T follicular helper cell (primary cell): ENCODE data around the gene PNPLA2.

ENCODE experiments used
- DNase-seq: peaks from one replicate; pipeline ENCODE4 v3.0.0-alpha.2; 2020; ENCODE audit warnings: low read depth

PNPLA2 gene

DNA sequence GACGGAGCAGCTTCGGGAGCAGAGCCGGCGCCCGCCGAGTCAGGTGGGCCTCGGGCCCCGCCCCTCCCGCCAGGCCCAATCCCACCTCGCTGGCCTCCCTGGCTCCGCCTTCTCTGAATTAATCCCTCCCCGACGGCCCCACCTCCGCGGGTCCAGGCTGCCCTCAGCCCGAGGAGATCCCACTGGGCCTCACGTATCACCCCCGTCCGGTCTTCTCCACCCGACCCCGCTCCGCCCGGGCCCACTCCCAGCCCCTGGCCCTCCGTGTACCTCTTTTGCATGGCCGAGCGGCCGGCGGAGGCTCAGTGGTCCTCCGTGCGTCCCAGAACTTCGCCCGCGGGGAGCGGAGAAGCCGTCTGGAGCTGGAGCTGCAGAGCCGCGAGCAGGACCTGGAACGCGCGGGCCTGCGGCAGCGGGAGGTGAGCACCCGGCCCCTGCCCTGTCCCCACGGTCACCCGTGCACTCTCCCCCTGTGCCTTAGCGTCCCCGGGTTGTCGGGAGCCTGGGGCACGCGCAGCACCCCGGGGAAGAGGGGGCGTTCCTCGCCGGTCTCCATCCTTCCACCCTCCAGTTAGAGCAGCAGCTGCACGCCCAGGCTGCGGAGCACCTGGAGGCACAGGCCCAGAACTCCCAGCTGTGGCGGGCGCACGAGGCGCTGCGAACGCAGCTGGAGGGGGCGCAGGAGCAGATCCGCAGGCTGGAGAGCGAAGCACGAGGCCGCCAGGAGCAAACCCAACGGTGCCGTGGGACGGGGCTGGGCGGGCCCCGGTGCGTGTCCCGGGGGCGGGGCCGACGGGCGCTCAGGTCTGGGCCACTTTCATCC is 11.8 kb downstream of the PNPLA2 start:
- DNase-seq = peak; percentile 33

DNA sequence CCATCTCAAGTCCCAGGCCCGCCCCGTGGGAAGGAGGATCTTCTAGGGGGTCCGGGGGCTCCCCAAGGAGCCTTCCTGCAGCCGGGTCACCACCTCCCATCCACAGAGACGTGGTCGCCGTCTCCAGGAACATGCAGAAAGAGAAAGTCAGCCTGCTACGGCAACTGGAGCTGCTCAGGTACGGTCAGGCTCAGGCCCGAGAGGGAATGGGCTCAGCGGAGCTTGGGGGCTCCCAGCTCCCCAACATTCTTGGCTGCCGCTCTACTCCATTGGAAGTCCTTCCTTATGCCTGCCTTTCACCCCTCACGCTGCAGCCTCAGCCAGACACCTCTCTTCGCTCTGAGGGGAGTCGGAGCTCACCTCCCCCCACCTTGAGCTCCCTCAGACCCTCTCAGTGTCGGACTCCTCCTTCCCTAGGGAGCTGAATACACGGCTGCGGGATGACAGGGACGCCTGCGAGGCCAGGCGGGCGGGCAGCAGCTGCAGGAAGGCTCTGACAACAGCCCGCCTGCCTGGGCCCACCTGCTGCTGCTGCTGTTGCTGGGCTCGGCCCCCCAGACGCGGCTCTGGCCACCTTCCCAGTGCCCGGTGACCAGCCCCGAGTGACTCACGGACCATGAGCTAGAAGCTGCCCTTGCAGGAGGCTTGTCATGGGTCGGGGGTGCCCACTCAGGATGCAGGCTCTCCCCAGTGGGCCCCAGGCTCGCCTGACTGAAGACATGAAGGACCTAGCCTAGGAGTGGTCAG is 12.6 kb downstream of the PNPLA2 start:
- DNase-seq = no peak

DNA sequence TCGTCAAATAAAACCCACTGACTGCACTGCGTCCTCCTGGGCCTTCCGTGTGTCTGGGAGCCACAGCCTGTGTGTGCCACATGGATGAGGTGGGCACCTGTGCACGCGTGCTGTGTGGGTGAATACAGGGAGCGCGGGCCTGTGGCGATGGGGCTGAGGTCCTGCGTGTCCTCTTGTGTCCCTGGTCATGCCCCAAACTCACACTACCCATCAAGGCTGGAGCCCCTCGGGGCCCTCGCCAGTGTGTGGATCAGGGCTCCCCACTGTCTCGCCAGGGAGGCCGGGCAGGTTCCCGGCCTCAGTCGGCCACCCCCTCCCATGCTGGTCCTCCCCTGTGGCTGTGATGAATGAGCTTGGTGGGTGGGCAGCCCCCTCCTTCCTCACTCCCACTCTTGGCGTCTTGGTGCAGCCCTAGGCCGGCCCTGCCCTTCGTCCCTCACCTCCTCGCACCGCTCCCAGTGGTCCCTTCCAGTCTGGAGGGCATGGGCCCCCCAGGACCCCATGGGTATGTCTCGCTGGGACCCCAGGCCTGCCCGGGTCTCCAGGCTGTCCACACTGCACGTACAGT is 13.3 kb downstream of the PNPLA2 start:
- no peak for DNase-seq

DNA sequence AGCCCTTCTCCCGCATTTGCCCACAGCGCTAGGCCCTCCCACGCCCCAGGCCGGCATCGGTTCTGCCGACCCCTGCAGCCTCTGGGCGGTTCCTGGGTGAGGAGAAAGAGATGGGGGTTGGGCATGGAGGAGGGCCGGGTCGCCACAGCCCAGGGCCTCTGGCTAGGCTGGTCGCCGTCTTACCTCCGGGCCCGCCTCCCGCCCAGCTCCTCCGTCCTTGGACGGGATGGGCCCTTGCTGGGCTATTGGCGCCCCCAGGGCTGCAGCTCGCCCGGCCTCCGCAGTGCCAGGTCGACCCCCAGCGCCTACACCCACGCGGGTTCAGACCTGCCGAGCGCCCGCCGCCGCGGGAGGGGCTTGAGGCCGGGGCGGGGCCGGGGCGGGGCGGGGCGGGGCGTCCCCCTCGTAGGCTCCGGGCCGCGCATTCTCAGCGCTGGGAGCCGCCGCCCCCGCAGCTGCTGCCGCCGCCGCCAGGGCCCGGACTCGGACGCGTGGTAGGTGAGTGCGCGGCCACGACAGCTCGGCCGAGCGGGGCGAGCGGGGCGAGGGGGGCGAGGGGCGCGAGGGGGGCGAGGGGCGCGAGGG is 13.9 kb downstream of the PNPLA2 start, which contains the start of gene CD151:
CD151 (plus strand) TSS at position 424 of the 585 bp plus-strand sequence. CDS start 3,118 bp downstream, outside the sequence.
- DNase-seq = no peak

DNA sequence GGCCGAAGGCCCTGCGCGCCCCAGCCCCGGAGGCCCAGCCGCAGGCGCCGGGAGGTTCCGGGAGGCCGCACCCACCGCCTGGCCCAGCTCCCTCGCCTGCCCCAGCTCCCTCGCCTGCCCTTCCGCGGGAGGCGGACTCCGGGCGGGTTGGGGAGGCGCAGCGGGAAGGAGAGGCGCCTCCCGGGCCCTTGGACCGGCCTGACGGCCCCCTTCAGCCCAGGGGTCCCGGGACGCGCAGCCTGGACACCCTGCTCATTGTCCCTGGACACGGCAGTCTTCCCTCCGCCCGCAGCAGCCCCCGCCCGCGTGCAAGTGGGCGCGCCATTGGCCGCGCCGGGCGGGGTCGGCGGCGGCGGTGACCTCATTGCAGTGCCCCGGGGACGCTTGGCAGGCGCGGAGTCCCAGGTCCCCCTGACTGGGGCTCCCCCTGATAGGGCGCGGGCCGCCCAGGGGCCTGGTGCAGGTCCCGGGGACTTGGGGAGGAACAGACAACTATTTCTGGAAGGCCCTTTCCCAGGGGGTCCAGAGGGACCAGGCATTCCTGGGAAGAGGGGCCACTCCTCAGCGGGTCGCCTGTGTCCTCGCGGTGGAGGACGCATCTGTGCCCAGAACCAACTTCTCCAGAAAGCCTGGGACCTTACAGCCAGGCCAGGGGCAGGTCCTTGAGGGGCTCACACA is 14.5 kb downstream of the PNPLA2 start:
- no peak for DNase-seq

DNA sequence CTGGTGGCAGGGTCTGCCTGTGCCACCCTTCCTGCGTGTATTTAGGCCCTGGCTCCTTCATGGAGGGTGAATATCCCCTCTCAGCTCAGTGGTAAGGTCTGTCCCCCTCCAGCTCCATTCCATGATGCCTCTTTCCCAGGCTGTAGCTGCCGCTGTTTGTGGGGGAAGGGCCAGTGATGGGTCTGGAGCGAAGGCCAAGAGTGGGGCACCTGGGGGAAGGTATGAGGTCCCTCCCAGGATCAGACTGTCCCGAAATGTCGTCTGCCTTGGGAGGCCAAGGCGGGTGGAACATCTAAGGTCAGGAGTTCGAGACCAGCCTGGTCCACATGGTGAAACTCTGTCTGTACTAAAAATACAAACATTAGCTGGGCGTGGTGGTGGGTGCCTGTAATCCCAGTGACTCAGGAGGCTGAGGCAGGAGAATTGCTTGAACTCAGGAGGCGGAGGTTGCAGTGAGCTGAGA is 15.2 kb downstream of the PNPLA2 start:
- no peak for DNase-seq

DNA sequence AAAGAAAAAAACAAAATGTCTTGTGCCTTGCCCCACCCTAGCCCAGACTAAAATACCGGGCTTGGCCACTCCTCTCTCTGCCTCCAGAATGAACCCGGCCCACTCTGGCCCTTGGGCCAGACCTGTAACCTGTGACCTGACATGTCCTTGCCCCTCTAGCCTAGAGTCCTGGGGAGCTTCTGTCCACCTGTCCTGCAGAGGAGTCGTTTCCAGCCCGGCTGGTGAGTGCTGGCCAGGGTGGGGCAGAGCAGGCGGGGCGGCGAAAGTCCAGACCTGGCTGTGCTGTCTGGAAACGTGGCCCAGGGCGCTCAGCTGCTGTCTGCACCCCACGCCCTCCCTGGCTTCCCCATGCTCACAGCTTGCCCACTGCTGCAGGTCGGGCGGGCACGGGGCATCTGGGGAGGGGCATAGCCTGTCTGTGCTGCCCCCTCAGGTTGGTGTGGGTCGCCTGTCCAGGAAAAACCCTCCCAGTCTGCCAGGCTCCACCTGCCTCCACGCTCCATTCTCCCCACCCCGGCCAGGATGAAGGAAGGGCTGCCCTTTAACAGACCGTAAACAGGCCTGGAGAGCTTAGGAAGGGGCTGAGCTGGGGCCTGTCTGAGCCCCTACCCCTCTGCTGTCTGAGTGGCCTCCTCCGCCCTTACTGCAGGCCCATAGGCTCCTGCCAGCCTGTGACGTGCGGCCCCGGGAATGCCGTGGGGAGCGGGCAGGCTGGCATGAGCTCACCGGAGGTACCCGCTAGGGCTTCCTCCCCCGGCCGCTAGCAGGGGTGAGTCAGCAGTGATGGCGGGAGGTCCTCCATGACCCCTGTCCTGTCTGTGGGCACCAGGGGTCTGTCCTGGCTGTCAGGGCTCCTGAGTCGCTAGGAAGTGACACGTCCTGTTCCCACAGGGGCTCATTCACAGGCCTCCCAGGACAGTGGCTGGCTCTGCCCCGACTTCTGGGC is 15.9 kb downstream of the PNPLA2 start:
- DNase-seq = no peak

DNA sequence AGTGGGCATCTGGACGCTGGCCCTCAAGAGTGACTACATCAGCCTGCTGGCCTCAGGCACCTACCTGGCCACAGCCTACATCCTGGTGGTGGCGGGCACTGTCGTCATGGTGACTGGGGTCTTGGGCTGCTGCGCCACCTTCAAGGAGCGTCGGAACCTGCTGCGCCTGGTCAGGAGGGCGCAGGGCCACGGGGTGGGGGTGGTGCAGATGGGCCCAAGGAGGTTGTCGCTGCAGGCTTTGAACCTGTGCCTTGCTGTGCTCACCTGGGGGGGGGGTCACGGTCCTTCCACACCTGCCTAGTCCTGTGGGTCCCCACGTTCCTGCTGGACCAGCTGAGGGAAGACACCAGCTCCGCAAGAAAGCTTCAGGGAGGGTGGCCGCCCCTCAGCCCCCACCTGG is 17.6 kb downstream of the PNPLA2 start:
- no peak for DNase-seq

DNA sequence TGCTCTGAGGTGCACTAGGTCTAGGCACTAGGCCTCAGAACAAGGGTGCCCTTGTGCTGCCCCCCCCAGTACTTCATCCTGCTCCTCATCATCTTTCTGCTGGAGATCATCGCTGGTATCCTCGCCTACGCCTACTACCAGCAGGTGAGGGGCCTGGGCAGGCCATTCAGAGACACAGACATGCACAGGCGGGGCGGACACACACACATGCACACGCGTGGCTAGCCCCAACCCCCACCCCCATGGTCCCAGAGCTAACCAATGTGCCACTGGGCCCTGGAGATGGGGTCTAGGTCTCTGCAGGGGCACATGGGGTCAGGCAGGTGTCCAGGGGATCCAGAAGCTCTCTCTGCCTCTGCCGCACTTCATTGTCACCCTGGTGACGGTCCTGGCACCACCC is 18.0 kb downstream of the PNPLA2 start:
- no peak for DNase-seq

DNA sequence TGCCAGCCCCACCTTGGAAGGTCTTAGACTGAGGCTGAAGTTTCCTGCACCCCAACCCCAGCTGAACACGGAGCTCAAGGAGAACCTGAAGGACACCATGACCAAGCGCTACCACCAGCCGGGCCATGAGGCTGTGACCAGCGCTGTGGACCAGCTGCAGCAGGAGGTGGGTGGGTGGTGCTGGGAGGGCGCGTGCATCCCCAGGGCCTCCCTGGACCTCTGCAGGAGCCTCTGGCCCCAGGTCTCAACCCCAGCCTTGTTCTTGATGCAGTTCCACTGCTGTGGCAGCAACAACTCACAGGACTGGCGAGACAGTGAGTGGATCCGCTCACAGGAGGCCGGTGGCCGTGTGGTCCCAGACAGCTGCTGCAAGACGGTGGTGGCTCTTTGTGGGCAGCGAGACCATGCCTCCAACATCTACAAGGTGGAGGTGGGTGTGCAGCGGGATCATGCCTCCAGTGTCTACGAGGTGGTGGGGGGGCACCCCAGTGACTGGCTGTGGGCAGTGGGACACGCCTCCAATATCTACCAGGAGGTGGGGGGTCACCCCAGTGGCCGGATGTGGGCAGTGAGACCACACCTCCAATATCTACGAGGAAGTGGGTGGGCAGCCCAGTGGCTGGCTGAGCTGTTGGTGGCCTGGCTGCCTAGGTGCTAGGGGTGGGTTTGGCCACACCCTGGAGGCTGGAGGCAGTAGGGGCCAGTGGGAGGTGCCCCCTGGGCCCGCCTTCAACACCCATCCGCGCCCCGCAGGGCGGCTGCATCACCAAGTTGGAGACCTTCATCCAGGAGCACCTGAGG is 18.7 kb downstream of the PNPLA2 start:
- DNase-seq = no peak

DNA sequence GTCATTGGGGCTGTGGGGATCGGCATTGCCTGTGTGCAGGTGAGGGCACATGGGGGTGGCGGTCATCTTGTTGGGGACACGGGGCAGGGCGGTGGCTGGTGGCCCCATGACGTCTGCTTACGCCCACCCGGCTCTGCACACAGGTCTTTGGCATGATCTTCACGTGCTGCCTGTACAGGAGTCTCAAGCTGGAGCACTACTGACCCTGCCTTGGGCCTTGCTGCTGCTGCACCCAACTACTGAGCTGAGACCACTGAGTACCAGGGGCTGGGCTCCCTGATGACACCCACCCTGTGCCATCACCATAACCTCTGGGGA is 19.2 kb downstream of the PNPLA2 start:
- no peak for DNase-seq

DNA sequence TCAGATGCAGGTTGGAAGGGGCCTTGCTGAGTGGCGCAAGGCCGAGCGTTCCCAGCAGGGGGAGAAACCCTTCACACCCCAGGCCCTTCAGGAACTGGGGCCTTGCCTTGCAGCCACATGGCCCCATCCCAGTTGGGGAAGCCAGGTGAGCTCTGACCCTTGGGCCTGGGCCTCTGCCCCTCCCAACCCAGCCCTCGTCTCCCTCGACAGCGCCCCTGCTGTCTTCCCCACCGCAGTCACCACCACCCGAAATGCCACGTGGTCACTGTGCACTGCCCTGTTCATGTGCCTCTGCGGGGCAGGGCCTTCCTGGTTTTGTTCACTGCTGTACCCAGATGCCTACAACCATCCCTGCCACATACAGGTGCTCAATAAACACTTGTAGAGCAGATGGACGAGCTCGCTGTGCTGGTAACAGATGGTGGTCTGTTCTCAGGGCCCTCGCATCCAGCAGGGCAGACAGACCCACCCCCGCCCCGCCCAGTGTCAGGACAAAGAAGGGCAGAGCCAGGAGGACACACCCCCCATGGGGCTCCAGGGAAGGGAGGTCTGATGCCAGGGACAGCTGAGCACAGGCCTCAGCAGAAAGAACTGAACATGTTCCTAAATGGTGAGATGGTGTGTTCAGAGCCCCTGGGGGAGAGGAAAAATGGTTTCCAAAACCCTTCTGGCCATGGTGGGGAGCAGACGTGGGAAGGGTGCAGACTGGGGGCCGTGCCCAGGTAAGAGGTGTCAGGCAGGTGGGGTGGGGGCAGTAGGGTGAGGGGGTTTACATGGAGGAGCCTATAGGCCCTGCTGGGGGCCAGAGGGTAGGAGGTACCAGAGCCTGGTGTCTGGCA is 19.9 kb downstream of the PNPLA2 start:
- no peak for DNase-seq

DNA sequence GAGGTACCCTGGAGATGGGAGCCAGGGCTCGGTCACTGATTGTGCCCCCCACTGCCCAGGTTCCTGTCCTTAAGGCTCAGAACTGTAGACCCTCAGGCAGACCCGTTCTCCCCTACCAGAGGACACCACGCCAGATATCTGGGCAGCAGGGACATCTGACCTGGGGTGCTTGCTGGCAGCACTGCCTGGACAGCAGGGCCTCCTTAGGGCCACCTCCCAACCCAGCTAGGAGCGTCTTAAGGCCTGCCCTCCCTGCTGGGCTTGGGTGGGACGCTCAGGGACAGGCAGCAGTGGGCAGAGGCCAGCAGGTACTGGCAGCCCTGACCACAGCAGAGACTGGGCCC is 20.5 kb downstream of the PNPLA2 start:
- no peak for DNase-seq

DNA sequence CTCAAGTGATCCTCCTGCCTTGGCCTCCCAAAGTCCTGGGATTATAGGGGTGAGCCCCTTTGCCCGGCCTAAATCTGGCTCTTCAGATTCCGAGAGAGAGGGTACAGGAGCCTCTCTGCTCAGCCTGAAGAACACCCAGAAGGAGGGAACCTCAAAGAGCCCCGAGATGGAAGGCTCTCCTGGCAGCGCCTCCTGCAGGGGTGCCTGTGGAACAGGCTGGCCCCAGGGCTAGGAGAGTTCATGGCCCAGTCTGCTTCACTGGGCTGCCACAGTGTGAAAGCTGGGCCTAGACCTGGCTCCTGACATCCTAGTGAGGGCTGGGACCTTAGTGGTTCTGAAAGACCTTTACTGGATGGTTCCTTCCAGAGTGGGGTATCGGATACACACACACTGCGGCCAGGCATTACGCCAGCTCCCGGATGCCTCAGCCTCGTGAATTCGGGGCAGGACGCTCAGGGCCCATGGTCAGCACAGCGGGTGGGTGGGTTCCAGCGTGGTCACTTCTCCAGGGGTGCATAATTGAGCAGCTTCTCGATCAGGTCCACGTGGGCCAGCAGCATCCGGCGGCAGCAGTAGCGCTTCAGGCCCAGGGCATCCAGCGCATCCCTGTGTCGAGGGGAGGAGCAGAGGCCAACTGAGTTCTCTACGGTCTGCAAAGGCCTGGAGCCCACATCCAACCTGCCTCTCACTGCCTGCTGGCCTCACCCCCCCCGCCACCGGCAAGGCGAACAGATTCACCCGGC is 21.3 kb downstream of the PNPLA2 start:
- DNase-seq = no peak

DNA sequence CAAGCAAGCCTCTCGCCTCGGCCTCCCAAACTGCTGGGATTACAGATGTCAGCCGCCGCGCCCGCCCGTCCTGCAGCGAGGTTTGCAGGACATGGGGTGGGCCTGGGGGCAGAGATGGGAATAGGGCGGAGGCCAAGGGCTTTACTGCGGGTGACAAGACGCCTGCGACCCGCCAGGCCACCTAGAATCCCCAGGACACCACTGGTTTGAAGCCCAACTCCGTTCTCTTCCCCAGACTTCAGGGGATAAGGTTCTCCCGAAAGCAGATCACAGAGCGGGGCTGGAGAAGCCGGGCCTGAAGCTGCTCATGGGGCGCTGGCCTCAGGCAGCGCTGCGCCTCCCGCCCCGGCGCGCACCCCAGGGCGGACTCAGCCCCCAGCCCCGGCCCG is 23.3 kb downstream of the PNPLA2 start:
- no peak for DNase-seq

DNA sequence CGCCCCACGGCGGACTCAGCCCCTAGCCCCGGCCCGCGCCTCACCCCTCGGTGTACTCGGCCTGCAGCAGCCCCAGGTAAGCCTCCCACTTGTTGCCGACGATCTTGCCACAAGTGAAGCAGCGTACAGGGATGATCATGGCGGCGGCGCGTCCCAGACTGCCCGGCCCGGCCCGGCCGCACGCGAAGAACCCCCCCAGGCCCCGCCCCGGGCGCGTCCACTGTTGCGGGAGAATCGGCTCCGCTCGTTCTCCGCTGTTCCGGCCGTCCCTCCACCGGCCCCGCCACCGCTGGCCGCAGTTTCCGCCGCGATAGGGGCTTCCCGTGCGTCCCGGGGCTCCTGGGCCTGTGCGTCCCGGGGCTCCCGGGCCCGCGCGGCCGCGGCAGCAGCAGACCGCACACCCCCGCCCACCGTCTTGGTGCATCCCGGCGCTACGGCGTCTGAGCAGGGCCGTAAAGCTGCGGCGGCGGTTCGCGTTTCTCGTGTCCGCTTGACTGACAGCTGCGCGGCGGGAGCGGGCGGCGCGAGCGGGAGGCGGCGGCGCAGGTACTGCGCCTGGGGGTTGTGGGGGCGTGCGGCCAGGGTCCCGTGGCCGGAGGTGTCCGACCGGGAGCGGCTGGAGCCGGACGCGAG is 23.8 kb downstream of the PNPLA2 start, which contains the start of the genes POLR2L and TSPAN4:
POLR2L (minus strand) TSS at position 160 of the 633 bp plus-strand sequence; CDS start at position 139, 21 bp downstream.
TSPAN4 (plus strand) TSS at position 483 of the 633 bp plus-strand sequence. CDS start 7,453 bp downstream, outside the sequence.
- peak; percentile 79 for DNase-seq

DNA sequence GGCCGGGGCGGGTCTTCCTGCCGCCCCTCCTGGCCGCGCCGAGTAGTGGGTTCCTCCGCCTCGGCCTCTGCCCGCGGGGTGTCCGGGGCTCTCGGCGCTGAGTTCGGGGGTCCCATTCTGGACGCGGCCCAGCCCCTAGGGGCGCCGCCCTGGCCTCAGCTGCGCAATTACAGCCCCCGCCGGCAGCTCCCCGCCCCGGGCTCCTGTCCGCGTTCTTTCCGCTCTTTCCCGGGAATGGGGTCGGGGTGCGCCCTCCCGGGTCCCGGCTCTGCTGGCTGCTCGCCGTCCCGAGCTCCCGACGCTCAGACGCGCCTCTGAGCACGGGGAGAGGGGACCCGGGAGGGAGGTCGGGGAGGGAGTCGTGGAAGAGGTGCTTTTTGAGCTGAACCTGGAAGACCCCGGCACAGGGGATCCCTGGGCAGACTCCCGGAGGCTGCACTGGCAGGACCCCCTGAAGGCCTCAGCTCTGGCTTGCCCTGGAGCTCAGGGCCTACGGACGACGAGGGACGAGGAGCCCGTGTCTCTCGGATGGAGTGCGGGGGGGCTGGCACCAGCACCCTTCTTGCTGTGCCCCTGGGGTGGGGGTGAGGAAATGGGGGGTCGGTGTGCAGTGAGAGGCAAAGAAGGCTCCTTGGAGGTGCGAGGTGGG is 24.5 kb downstream of the PNPLA2 start:
- DNase-seq = no peak
